Pancreas (tissue), 10 donors: ENCODE measurements around the gene CEL. TPM values are rescaled to one million over a fixed set of nuclear protein-coding genes. Genes with fewer than 3 reads are reported as not detected.
A peak's percentile ranks its signal among the peaks of the same experiment; 100 is the strongest.

Experiments
- ATAC-seq, 4 donors: fragments of 200-7000 bp; cut with Tn5 transposase; one replicate each; pipeline versions ENCODE4 v1.8.0 to v1.9.1; 2020; ENCODE audit warnings: mild to moderate bottlenecking in 4 of 4, moderate library complexity in 4 of 4
- DNase-seq, 6 donors: peaks; one replicate each; pipeline ENCODE4 v3.0.0-alpha.2; 2020
- FAIRE-seq: peaks from 2 replicates; lab custom pipeline; 2012; peaks lifted over from hg19 to GRCh38; lab: Jason Lieb, UNC
- H3K27ac ChIP-seq, 4 donors: fragments of 200-600 bp; sonication (generic); 1 replicate in 3 of 4; 2 replicates in 1 of 4; pipeline versions ENCODE4 v1.5.0 to v1.8.0; 2020
- H3K27me3 ChIP-seq, 4 donors: fragments of 200-600 bp; one replicate each; pipeline ENCODE4 v1.8.0; 2021
- H3K36me3 ChIP-seq, 3 donors: fragments of 200-600 bp; sonication (generic) in 1 of 3; one replicate each; pipeline versions ENCODE4 v1.5.0 to v1.8.0; 2020 to 2021
- H3K4me1 ChIP-seq, 3 donors: fragments of 200-600 bp; one replicate each; pipeline ENCODE4 v1.8.0; 2021
- H3K4me3 ChIP-seq, 4 donors: fragments of 200-600 bp; sonication (generic) in 2 of 4; one replicate each; pipeline versions ENCODE4 v1.5.0 to v1.8.0; 2020 to 2021
- H3K9me3 ChIP-seq, 4 donors: fragments of 200-600 bp; one replicate each; pipeline ENCODE4 v1.8.0; 2021
- CTCF ChIP-seq, 4 donors: fragments of 200-600 bp; sonication (generic) in 3 of 4; IDR thresholded peaks; one replicate each; pipeline versions ENCODE4 v1.5.0 to v1.8.0; 2021; ENCODE audit warnings: antibody characterized with exemption in 4 of 4
- WGBS, 2 donors: extraction: QIAGEN DNeasy Blood & Tissue Kit; methylation state at CpG; one replicate each; pipeline ENCODE4 v1.1.7; 2013; 5-methylcytosine and 5-hydroxymethylcytosine counted together
- intact Hi-C, 3 donors: fragments of 100-400 bp; cut with DNase I; formaldehyde crosslinking; loops; one replicate each; pipeline versions ENCODE4 v1.11.1 to v1.14.2; 2022
- polyA plus RNA-seq, 2 donors: library from polyadenylated mRNA; stranded (reverse); fragments of 200-250 nt; gene quantifications; one replicate each; pipeline ENCODE4 v1.2.3, GENCODE V29; 2013
- total RNA-seq, 6 donors: library from RNA; stranded (reverse); fragmentation: NEBNext Ultra II Directional in 4 of 6; extraction: Animal tissue kit (Norgen Biotek cat#: 25700) in 4 of 6; gene quantifications; one replicate each; pipeline versions ENCODE4 v1.2.1 to v1.2.4, GENCODE V29; 2021 to 2023
- donor health status: healthy with polysubstance abuse.
- donor health status: DM: no; HTN: no; CAD: no; lungs with moderate emphysema.
- donor health status: DM: no; HTN: no; CAD: no.
- donor health status: control.
- donor health status: control.
- donor health status: Bipolar disorder and iron deficiency.
- donor health status: DM: yes; HTN: yes; CAD: no.
- donor health status: DM: no; HTN: no; CAD: no.
- donor health status: DM: no; HTN: no; CAD: no.
- donor health status: DM: yes; HTN: yes; CAD: no.

The CEL gene
- total and polyA plus RNA-seq, 8 donors = 2,560 to 24,413 (median 16,465) TPM

GRCh38 chr9:133107961-133108793, 46.4 kb downstream of the CEL start:
- no peaks in the 10 kb centered on the region for H3K9me3 ChIP-seq
- DNase-seq (peak in 4 of 6 donors; percentile 14 to 57 (median 26)), FAIRE-seq (no peak), ATAC-seq (no peak)
- 93 to 94% methylated on average over 18 of the region's 18 CpGs for WGBS, 2 donors
- no peak overlapping the region for H3K27ac ChIP-seq
- TF ChIP-seq CTCF (IDR thresholded peaks at IDR 0.05) = no peak
- H3K4me1 ChIP-seq = peaks cover 0 to 3% (median under 1%) of the 10 kb centered on the region in 3 donors
- peaks cover 4 to 54% (median 43%) of the 10 kb centered on the region in 3 donors for H3K36me3 ChIP-seq
- intact Hi-C loops = loop anchor here in 1 of 3 donors (5.0 kb wide), 1 partner anchor 34 kb away; no protein-coding TSS in a partner anchor
- H3K4me3 ChIP-seq = no peak overlapping the region
- no peaks in the 10 kb centered on the region for H3K27me3 ChIP-seq

GRCh38 chr9:133108794-133109641, 47.2 kb downstream of the CEL start:
- H3K4me3 ChIP-seq = no peak overlapping the region
- peak in 4 of 6 donors; percentile 34 to 62 (median 46) for DNase-seq
- no peak for ATAC-seq
- intact Hi-C loops = loop anchor here in 1 of 3 donors (5.0 kb wide), 1 partner anchor 33 kb away; no protein-coding TSS in a partner anchor
- 92 to 95% methylated on average over 18 to 19 of the region's 19 CpGs for WGBS, 2 donors
- no peaks in the 10 kb centered on the region for H3K27me3 ChIP-seq
- no peak for TF ChIP-seq CTCF (IDR thresholded peaks at IDR 0.05)
- no peak for FAIRE-seq
- H3K27ac ChIP-seq = no peak overlapping the region
- peaks cover 4 to 50% (median 42%) of the 10 kb centered on the region in 3 donors for H3K36me3 ChIP-seq
- peaks cover 0 to 12% (median 9%) of the 10 kb centered on the region in 3 donors for H3K4me1 ChIP-seq
- no peaks in the 10 kb centered on the region for H3K9me3 ChIP-seq

DNA sequence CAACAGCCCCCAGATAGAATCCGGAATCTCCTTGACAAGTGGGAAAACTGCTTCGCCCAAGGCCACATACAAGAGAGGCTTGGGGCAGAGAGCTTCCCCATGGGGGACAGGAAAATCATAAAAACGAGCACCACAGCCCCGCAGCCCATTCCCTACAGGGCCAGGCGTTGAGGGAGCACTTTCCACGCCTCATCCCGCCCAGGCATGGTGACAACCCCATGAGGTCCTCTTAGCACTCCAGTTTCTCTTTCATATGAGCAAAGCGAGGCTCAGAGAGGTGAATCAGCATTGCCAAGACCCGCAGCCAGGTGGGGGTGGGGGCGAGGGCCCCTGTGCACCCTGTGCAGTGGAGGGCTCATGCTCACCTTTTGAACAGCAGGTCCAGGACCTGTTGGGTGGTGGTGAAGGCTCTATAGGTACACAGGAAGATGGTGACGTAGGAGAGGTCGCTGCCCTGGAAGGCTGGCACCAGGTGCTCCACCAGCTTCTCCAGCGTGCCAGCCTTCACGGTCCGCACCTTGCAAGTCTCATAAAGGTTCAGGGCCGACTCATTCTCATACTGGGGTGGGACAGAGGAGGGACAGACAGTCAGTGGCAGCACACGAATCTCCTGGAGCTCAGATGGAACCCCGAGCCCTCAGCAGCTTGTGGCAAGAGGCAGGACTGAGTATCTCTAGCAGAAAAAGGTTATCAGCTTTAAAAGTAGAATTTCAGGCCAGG, 48.3 kb downstream of the CEL start:
- no peak for TF ChIP-seq CTCF (IDR thresholded peaks at IDR 0.05)
- Histone ChIP-seq H3K27me3 (no peaks in the 10 kb centered on the region), H3K36me3 (peaks cover 4 to 42% (median 33%) of the 10 kb centered on the region in 3 donors), H3K9me3 (no peaks in the 10 kb centered on the region), H3K27ac (no peak overlapping the region), H3K4me3 (no peak overlapping the region), H3K4me1 (peaks cover 6 to 21% (median 20%) of the 10 kb centered on the region in 3 donors)
- ATAC-seq (no peak), FAIRE-seq (no peak), DNase-seq (peak in 3 of 6 donors; percentile 12 to 45 (median 14))
- 90 to 91% methylated on average over 18 of the region's 18 CpGs for WGBS, 2 donors
- intact Hi-C loops = loop anchor here in 1 of 3 donors (5.0 kb wide), 1 partner anchor 32 kb away; no protein-coding TSS in a partner anchor

DNA sequence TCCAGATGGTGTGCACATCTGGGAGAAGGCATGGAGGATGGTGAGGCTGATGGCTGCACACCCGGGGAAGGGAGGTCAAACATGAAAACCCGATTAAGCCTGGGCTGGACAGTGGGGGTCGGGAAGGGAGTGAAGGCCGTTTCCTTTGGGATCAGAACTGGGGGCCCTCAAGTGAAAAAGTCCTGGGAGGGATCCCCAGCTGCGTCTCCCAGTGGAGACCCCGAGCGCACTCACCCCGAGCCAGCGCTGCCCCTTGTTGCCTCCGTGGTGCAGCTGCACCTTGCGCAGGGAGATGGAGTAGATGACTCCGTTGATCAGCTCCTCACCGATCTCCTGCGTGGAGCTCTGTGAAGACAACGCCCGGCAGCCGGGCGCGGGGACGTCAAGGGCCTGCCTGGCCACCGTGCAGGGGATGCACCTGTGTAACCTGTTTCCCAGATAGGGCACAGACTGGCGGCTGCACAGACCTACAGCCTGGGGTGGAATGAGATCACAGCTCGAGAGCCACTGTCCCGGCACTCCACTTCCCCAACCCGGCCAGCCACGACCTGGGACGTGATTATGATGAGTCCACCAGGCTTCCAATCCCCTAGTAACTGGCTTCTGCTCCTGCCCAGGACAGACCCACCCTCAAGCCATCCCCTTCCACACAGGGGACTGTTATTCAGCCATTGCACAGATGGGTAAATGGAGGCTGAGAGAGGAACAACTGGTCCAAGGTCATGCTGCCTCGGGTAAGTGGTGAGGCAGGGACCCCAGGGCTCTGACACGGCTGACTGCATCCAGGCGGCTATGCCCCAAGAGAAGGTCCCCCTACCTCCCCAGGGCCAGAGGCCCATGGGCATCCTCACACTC, 50.3 kb downstream of the CEL start:
- TF ChIP-seq CTCF (IDR thresholded peaks at IDR 0.05) = no peak
- Histone ChIP-seq H3K27me3 (no peaks in the 10 kb centered on the region), H3K4me1 (peaks cover 11 to 27% (median 22%) of the 10 kb centered on the region in 3 donors), H3K4me3 (no peak overlapping the region), H3K27ac (no peak overlapping the region), H3K9me3 (no peaks in the 10 kb centered on the region), H3K36me3 (peaks cover 4 to 33% (median 24%) of the 10 kb centered on the region in 3 donors)
- intact Hi-C loops = no loop called here
- no peak for ATAC-seq
- no peak for FAIRE-seq
- peak in 4 of 6 donors; percentile 20 to 62 (median 37) for DNase-seq
- WGBS, 2 donors = 90 to 91% methylated on average over 30 of the region's 30 CpGs
